Colon (tissue), 2 donors: Measurements from ENCODE around the gene TRIM58.

Source experiments
- FAIRE-seq: peaks from 2 replicates; lab custom pipeline; 2012; peaks lifted over from hg19 to GRCh38; lab: Jason Lieb, UNC
- donor health status: control.
- donor health status: control.

TRIM58 gene

GRCh38 chr1:247857069-247857984 lies at the start of gene TRIM58:
TRIM58 (plus strand) TSS chr1:247857187; CDS start chr1:247857247, 60 bp downstream.
- FAIRE-seq, result no peak

- FAIRE-seq, result no peak
Measured at GRCh38 chr1:247812637-247813036, 44.4 kb upstream of the TRIM58 start.

- FAIRE-seq, result no peak
Measured at GRCh38 chr1:247822060-247822459, 34.9 kb upstream of the TRIM58 start.

- no peak for FAIRE-seq
Measured at GRCh38 chr1:247824023-247824422, 33.0 kb upstream of the TRIM58 start, which contains the start of gene OR14A16. OR14A16 (minus strand) TSS chr1:247824119; CDS start chr1:247815729, 8,390 bp downstream.

GRCh38 chr1:247825362-247825761 lies 31.6 kb upstream of the TRIM58 start:
- no peak for FAIRE-seq

- no peak for FAIRE-seq
Measured at GRCh38 chr1:247829656-247830055, 27.3 kb upstream of the TRIM58 start.

- no peak for FAIRE-seq
Measured at GRCh38 chr1:247833601-247834000, 23.4 kb upstream of the TRIM58 start.

GRCh38 chr1:247840818-247841217 lies 16.2 kb upstream of the TRIM58 start:
- FAIRE-seq, result no peak

- no peak for FAIRE-seq
Measured at GRCh38 chr1:247841796-247842195, 15.2 kb upstream of the TRIM58 start, which contains the start of gene OR11L1. OR11L1 (minus strand) TSS chr1:247841896; CDS start chr1:247841896, 0 bp downstream.

GRCh38 chr1:247843411-247843810 lies 13.6 kb upstream of the TRIM58 start:
- no peak for FAIRE-seq

- no peak for FAIRE-seq
Measured at GRCh38 chr1:247845011-247845692, 11.8 kb upstream of the TRIM58 start.

GRCh38 chr1:247845693-247846017 lies 11.3 kb upstream of the TRIM58 start:
- FAIRE-seq, result no peak

- no peak for FAIRE-seq
Measured at GRCh38 chr1:247848346-247848745, 8.6 kb upstream of the TRIM58 start.

- FAIRE-seq, result peak; percentile 43
Measured at GRCh38 chr1:247849616-247850015, 7.4 kb upstream of the TRIM58 start.

- FAIRE-seq, result no peak
Measured at GRCh38 chr1:247854899-247855545, 2.0 kb upstream of the TRIM58 start.

GRCh38 chr1:247855911-247856310 lies 1.1 kb upstream of the TRIM58 start:
- FAIRE-seq, result no peak

GRCh38 chr1:247857985-247858619 lies 1.1 kb downstream of the TRIM58 start:
- no peak for FAIRE-seq

GRCh38 chr1:247862756-247863155 lies 5.8 kb downstream of the TRIM58 start:
- no peak for FAIRE-seq

- no peak for FAIRE-seq
Measured at GRCh38 chr1:247864644-247865043, 7.7 kb downstream of the TRIM58 start.

- FAIRE-seq, result no peak
Measured at GRCh38 chr1:247865416-247865815, 8.4 kb downstream of the TRIM58 start.

GRCh38 chr1:247883346-247883745 lies 26.4 kb downstream of the TRIM58 start:
- no peak for FAIRE-seq

- no peak for FAIRE-seq
Measured at GRCh38 chr1:247884797-247885413, 27.9 kb downstream of the TRIM58 start.
